ENCODE measurements around the gene CACNB2. TPM values are rescaled to one million over a fixed set of nuclear protein-coding genes. Genes with fewer than 3 reads are reported as not detected.

Gene CACNB2
- total and polyA plus RNA-seq, 2 of the 13 experiments (the other 11 are each of a cell fraction or from before 2014, with no cell fraction given): not detected

- TF ChIP-seq EP300 (IDR thresholded peaks at IDR 0.05; ENCODE audit: low read depth in 2 of 2, low read length in 2 of 2): no peak
- TF ChIP-seq EP300 (CRISPR knock-in tag; IDR thresholded peaks at IDR 0.05; ENCODE audit: borderline replicate concordance): no peak
- no peak for TF ChIP-seq GABPB1 (CRISPR knock-in tag; IDR thresholded peaks at IDR 0.05)
- TF ChIP-seq ZFP91 (CRISPR knock-in tag; IDR thresholded peaks at IDR 0.05; ENCODE audit: borderline replicate concordance): no peak
- TF ChIP-seq, protein P1, sequence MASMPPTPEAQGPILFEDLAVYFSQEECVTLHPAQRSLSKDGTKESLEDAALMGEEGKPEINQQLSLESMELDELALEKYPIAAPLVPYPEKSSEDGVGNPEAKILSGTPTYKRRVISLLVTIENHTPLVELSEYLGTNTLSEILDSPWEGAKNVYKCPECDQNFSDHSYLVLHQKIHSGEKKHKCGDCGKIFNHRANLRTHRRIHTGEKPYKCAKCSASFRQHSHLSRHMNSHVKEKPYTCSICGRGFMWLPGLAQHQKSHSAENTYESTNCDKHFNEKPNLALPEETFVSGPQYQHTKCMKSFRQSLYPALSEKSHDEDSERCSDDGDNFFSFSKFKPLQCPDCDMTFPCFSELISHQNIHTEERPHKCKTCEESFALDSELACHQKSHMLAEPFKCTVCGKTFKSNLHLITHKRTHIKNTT (CRISPR knock-in tag; IDR thresholded peaks at IDR 0.05): no peak
- TF ChIP-seq ZNF326 (CRISPR knock-in tag; IDR thresholded peaks at IDR 0.05; ENCODE audit: borderline replicate concordance): no peak
- no peak for TF ChIP-seq FOXO1 (CRISPR knock-in tag; IDR thresholded peaks at IDR 0.05)
Observed at GRCh38 chr10:18235477-18235876, 95.3 kb downstream of the CACNB2 start (continued).

- Histone ChIP-seq H3K4me3 (replicated peaks in 1 of 3; ENCODE audit: insufficient read depth in 1 of 3, low read depth in 2 of 3, low read length in 3 of 3) (no peak overlapping the region), H3K9me3 (ENCODE audit: low read length) (no peaks in the 10 kb centered on the region), H2AFZ (ENCODE audit: low read length) (no peak overlapping the region), H4K20me1 (ENCODE audit: insufficient read depth, low read length) (no peaks in the 10 kb centered on the region), H3K9ac (ENCODE audit: insufficient read depth, low read depth, low read length) (no peak overlapping the region), H3K27me3 (ENCODE audit: control insufficient read depth in 1 of 2, insufficient read depth in 2 of 2, low read length in 2 of 2) (no peaks in the 10 kb centered on the region), H3K4me2 (ENCODE audit: low read depth, low read length) (no peak overlapping the region), H3K79me2 (ENCODE audit: insufficient read depth, low read length) (no peaks in the 10 kb centered on the region), H3K27ac (ENCODE audit: extremely low read length, insufficient read depth, low read length) (no peak overlapping the region), H3K4me1 (ENCODE audit: insufficient read depth, low read length) (no peaks in the 10 kb centered on the region), H3K36me3 (replicated peaks in 1 of 2; ENCODE audit: control insufficient read depth in 1 of 2, insufficient read depth in 2 of 2, low read length in 2 of 2) (no peaks in the 10 kb centered on the region)
- BruUV-seq (replicated peaks): no TSS peak
- in situ Hi-C loops (cut with HindIII; ENCODE audit: extremely low pct_ligation_motif_present, low pct_unique_long_range_greater_than_20kb): no loop called here
- intact Hi-C loops (cut with micrococcal nuclease; ENCODE audit: unreplicated experiment): no loop called here
- ATAC-seq (no peak), FAIRE-seq (no peak), DNase-seq (ENCODE audit: low spot score) (no peak)
- CTCF ChIA-PET (ENCODE audit: low intra/inter-chr PET ratio, low total read pairs): no interaction called here
- TF ChIP-seq FOXP1 (IDR thresholded peaks at IDR 0.05) (no peak), FOXP1 (CRISPR knock-in tag; IDR thresholded peaks at IDR 0.05) (no peak), MZF1 (CRISPR knock-in tag; IDR thresholded peaks at IDR 0.05; ENCODE audit: borderline replicate concordance) (no peak), PAX8 (CRISPR knock-in tag; IDR thresholded peaks at IDR 0.05; ENCODE audit: borderline replicate concordance) (no peak), ZNF776 (CRISPR knock-in tag; IDR thresholded peaks at IDR 0.05) (no peak), ZFX (CRISPR knock-in tag; IDR thresholded peaks at IDR 0.05; ENCODE audit: low read depth) (no peak), POGZ (CRISPR knock-in tag; IDR thresholded peaks at IDR 0.05) (no peak), KDM1A (CRISPR knock-in tag; IDR thresholded peaks at IDR 0.05) (no peak), BATF2 (CRISPR knock-in tag; IDR thresholded peaks at IDR 0.05) (no peak), MATR3 (CRISPR knock-in tag; IDR thresholded peaks at IDR 0.05) (no peak)
- POLR2A ChIA-PET: no interaction called here
- WGBS (ENCODE audit: low lambda C conversion rate): 7% methylated on average over 3 of the region's 3 CpGs
Observed at GRCh38 chr10:18236756-18237155, 96.5 kb downstream of the CACNB2 start.
